Endometrium (tissue), 2 donors: ENCODE results near the gene TMEM135.
A peak's percentile ranks its signal among the peaks of the same experiment; 100 is the strongest.
"Not testable (repeated sequence)": the region's sequence is repeated elsewhere in the genome, so short reads cannot be mapped to it uniquely, and the experiment has no call there.

ENCODE experiments used
- FAIRE-seq: peaks from 2 replicates; lab custom pipeline; 2012; peaks lifted over from hg19 to GRCh38; lab: Jason Lieb, UNC
- donor health status: control.
- donor health status: control.

TMEM135 gene

GRCh38 chr11:87141980-87142514 is 104.3 kb downstream of the TMEM135 start:
- no peak for FAIRE-seq

- FAIRE-seq: no peak
These were observed 104.9 kb downstream of the TMEM135 start for GRCh38 chr11:87142594-87142993.

GRCh38 chr11:87143641-87144040 is 105.9 kb downstream of the TMEM135 start:
- no peak for FAIRE-seq

GRCh38 chr11:87144252-87144651 is 106.5 kb downstream of the TMEM135 start:
- no peak for FAIRE-seq

- FAIRE-seq: peak; percentile 48
These were observed 111.0 kb downstream of the TMEM135 start for GRCh38 chr11:87148749-87149148.

GRCh38 chr11:87149782-87150181 is 112.0 kb downstream of the TMEM135 start:
- not testable (repeated sequence) for FAIRE-seq

- FAIRE-seq: no peak
These were observed 113.2 kb downstream of the TMEM135 start for GRCh38 chr11:87150936-87151335.

- FAIRE-seq: no peak
These were observed 116.5 kb downstream of the TMEM135 start for GRCh38 chr11:87154246-87154645.

- no peak for FAIRE-seq
These were observed 119.2 kb downstream of the TMEM135 start for GRCh38 chr11:87156970-87157369.

GRCh38 chr11:87169076-87169475 is 131.3 kb downstream of the TMEM135 start:
- FAIRE-seq: not testable (repeated sequence)

- peak; percentile 23 for FAIRE-seq
These were observed 135.7 kb downstream of the TMEM135 start for GRCh38 chr11:87173185-87174039.

GRCh38 chr11:87174870-87175269 is 137.1 kb downstream of the TMEM135 start:
- no peak for FAIRE-seq

- no peak for FAIRE-seq
These were observed 138.3 kb downstream of the TMEM135 start for GRCh38 chr11:87176044-87176443.

GRCh38 chr11:87179621-87180020 is 141.9 kb downstream of the TMEM135 start:
- peak; percentile 98 for FAIRE-seq

GRCh38 chr11:87180742-87181141 is 143.0 kb downstream of the TMEM135 start:
- peak; percentile 96 for FAIRE-seq

- no peak for FAIRE-seq
These were observed 143.4 kb downstream of the TMEM135 start for GRCh38 chr11:87181143-87181542.

GRCh38 chr11:87185228-87185627 is 147.5 kb downstream of the TMEM135 start:
- no peak for FAIRE-seq

GRCh38 chr11:87187076-87187475 is 149.3 kb downstream of the TMEM135 start:
- no peak for FAIRE-seq

- FAIRE-seq: no peak
These were observed 150.2 kb downstream of the TMEM135 start for GRCh38 chr11:87187930-87188329.

GRCh38 chr11:87188396-87188795 is 150.7 kb downstream of the TMEM135 start:
- not testable (repeated sequence) for FAIRE-seq

- not testable (repeated sequence) for FAIRE-seq
These were observed 151.2 kb downstream of the TMEM135 start for GRCh38 chr11:87188921-87189320.

- no peak for FAIRE-seq
These were observed 152.3 kb downstream of the TMEM135 start for GRCh38 chr11:87190071-87190470.

GRCh38 chr11:87193756-87194470 is 156.2 kb downstream of the TMEM135 start:
- no peak for FAIRE-seq
